ENCODE results near the gene ADAMTSL5. TPM values are rescaled to one million over a fixed set of nuclear protein-coding genes. Genes with fewer than 3 reads are reported as not detected.

ADAMTSL5 gene
- total RNA-seq, 1 experiment from 2014 or later, result 20.6 TPM

GRCh38 chr19:1468821-1469254 lies 44.0 kb downstream of the ADAMTSL5 start:
- in situ Hi-C loops (cut with HindIII; ENCODE audit: low pct_unique_long_range_greater_than_20kb, low sequenced_read_pairs), result no loop called here
- POLR2A ChIA-PET, result no interaction called here
- Histone ChIP-seq H3K4me3 (ENCODE audit: low read depth in 2 of 2, low read length in 2 of 2) (no peak overlapping the region), H3K36me3 (ENCODE audit: control insufficient read depth, insufficient read depth, low read length) (no peaks in the 10 kb centered on the region), H3K27ac (ENCODE audit: low read length) (no peak overlapping the region), H3K4me1 (ENCODE audit: control insufficient read depth, insufficient read depth, low read length) (no peaks in the 10 kb centered on the region), H3K27me3 (ENCODE audit: control insufficient read depth, insufficient read depth, low read length) (no peaks in the 10 kb centered on the region), H3K9me3 (ENCODE audit: control insufficient read depth, insufficient read depth, low read depth, low read length) (no peaks in the 10 kb centered on the region)
- CTCF ChIA-PET, result no interaction called here
- DNase-seq (ENCODE audit: low read depth, low spot score) (no peak), ATAC-seq (no peak)
- no TSS peak for BruUV-seq (replicated peaks)
- intact Hi-C loops (cut with micrococcal nuclease; ENCODE audit: unreplicated experiment), result no loop called here
- TF ChIP-seq TCF7L2 (IDR thresholded peaks at IDR 0.05; ENCODE audit: low read depth, low read length), result no peak
- TF ChIP-seq CTCF (IDR thresholded peaks at IDR 0.05), result no peak
- TF ChIP-seq REST (IDR thresholded peaks at IDR 0.05; ENCODE audit: insufficient read depth in 1 of 2, low read depth in 2 of 2, low read length in 1 of 2), result no peak
- no peak for TF ChIP-seq POLR2AphosphoS5 (IDR thresholded peaks at IDR 0.05; ENCODE audit: low read depth, low read length)

- Histone ChIP-seq H3K4me3 (ENCODE audit: low read depth in 2 of 2, low read length in 2 of 2) (no peak overlapping the region), H3K36me3 (ENCODE audit: control insufficient read depth, insufficient read depth, low read length) (no peaks in the 10 kb centered on the region), H3K4me1 (ENCODE audit: control insufficient read depth, insufficient read depth, low read length) (no peaks in the 10 kb centered on the region), H3K27ac (ENCODE audit: low read length) (no peak overlapping the region), H3K9me3 (ENCODE audit: control insufficient read depth, insufficient read depth, low read depth, low read length) (no peaks in the 10 kb centered on the region), H3K27me3 (ENCODE audit: control insufficient read depth, insufficient read depth, low read length) (no peaks in the 10 kb centered on the region)
- no peak for TF ChIP-seq POLR2AphosphoS5 (IDR thresholded peaks at IDR 0.05; ENCODE audit: low read depth, low read length)
- no peak for TF ChIP-seq TCF7L2 (IDR thresholded peaks at IDR 0.05; ENCODE audit: low read depth, low read length)
- no peak for TF ChIP-seq REST (IDR thresholded peaks at IDR 0.05; ENCODE audit: insufficient read depth in 1 of 2, low read depth in 2 of 2, low read length in 1 of 2)
- no peak for TF ChIP-seq CTCF (IDR thresholded peaks at IDR 0.05)
- TF ChIP-seq SIN3A (IDR thresholded peaks at IDR 0.05; ENCODE audit: borderline replicate concordance, insufficient read depth, low read depth, low read length), result no peak
- intact Hi-C loops (cut with micrococcal nuclease; ENCODE audit: unreplicated experiment), result no loop called here
- BruUV-seq (replicated peaks), result no TSS peak
- in situ Hi-C loops (cut with HindIII; ENCODE audit: low pct_unique_long_range_greater_than_20kb, low sequenced_read_pairs), result no loop called here
- DNase-seq (ENCODE audit: low read depth, low spot score) (no peak), ATAC-seq (no peak)
- CTCF ChIA-PET, result no interaction called here
- POLR2A ChIA-PET, result no interaction called here
These were observed 44.5 kb downstream of the ADAMTSL5 start for GRCh38 chr19:1468274-1468820.

All from Panc1 (cell line).